ENCODE measurements around the gene CHST4. TPM values are rescaled to one million over a fixed set of nuclear protein-coding genes. Genes with fewer than 3 reads are reported as not detected.

CHST4 gene
- total and polyA plus RNA-seq, 2 experiments from 2014 or later, result not detected

DNA sequence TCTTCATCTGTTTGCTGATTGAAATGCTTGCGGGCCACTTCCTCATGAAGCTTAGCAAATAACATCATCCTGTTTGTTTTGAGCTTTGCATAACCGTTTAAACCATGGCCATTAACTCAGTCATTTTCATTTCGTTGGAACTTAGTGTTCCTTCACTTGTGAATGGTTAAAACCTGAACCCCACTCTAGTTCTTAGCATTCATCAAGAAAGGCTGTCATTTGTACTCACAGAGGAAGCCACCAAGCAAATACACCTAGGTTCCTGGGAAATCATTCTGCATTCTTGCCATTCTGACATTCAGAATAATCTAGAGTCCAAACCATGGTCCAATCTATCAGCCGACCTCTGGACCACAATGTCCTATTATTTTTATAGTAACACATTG, 59.1 kb downstream of the CHST4 start:
- peaks cover 7% of the 10 kb centered on the region for H3K27me3 ChIP-seq
- no peaks in the 10 kb centered on the region for H3K4me1 ChIP-seq (ENCODE audit: low read depth)
- DNase-seq (ENCODE audit: low read depth in 1 of 2, low spot score in 1 of 2), result no peak
- H3K4me3 ChIP-seq, result no peak overlapping the region
- no peak overlapping the region for H3K27ac ChIP-seq
- H3K36me3 ChIP-seq, result no peaks in the 10 kb centered on the region
- H3K9me3 ChIP-seq (ENCODE audit: low read depth), result no peaks in the 10 kb centered on the region
- TF ChIP-seq CTCF (IDR thresholded peaks at IDR 0.05; ENCODE audit: low read depth, low read length), result no peak

Other genes starting within 250 kb of the CHST4 start
- 21.5 and 38.6 TPM in 2 replicates for gene CMTR2, start 237.0 kb upstream of the CHST4 start, total RNA-seq
- 13.9 and 20.4 TPM in 2 replicates for gene CMTR2, start 237.0 kb upstream of the CHST4 start, polyA plus RNA-seq
- gene CALB2, start 167.7 kb upstream of the CHST4 start, total RNA-seq, result 0.36 and 1.3 TPM in 2 replicates
- 0.34 and 0.45 TPM in 2 replicates for gene CALB2, start 167.7 kb upstream of the CHST4 start, polyA plus RNA-seq
- gene TLE7, start 84.4 kb upstream of the CHST4 start, total RNA-seq, result not detected in 2 replicates
- gene TLE7, start 84.4 kb upstream of the CHST4 start, polyA plus RNA-seq, result not detected in 2 replicates
- 6.7 and 8.0 TPM in 2 replicates for gene ZNF23, start 64.2 kb upstream of the CHST4 start, total RNA-seq
- 8.5 and 12.2 TPM in 2 replicates for gene ZNF23, start 64.2 kb upstream of the CHST4 start, polyA plus RNA-seq
- gene ZNF19, start 37.1 kb upstream of the CHST4 start, total RNA-seq, result 2.0 and 7.0 TPM in 2 replicates
- gene ZNF19, start 37.1 kb upstream of the CHST4 start, polyA plus RNA-seq, result 4.5 and 6.1 TPM in 2 replicates
- gene TAT, start 50.7 kb downstream of the CHST4 start, total RNA-seq, result not detected in 2 replicates
- gene TAT, start 50.7 kb downstream of the CHST4 start, polyA plus RNA-seq, result 0.04 TPM in 2 replicates
- not detected in 2 replicates for gene MARVELD3, start 99.8 kb downstream of the CHST4 start, total RNA-seq
- gene MARVELD3, start 99.8 kb downstream of the CHST4 start, polyA plus RNA-seq, result 0.44 and 0.51 TPM in 2 replicates
- gene PHLPP2, start 198.3 kb downstream of the CHST4 start, total RNA-seq, result 3.5 and 6.7 TPM in 2 replicates
- 1.7 and 4.3 TPM in 2 replicates for gene PHLPP2, start 198.3 kb downstream of the CHST4 start, polyA plus RNA-seq

All from cardiac muscle cell (in vitro differentiated cells and primary cell).